Right ventricle myocardium inferior (tissue), 1 donor: ENCODE data around the gene ARHGAP10. TPM values are rescaled to one million over a fixed set of nuclear protein-coding genes. Genes with fewer than 3 reads are reported as not detected.

ENCODE experiments used
- ATAC-seq: fragments of 200-7000 bp; cut with Tn5 transposase; one replicate; pipeline ENCODE4 v1.9.1; 2020; ENCODE audit warnings: mild to moderate bottlenecking, moderate library complexity
- DNase-seq: peaks from one replicate; pipeline ENCODE4 v3.0.0; 2021; ENCODE audit errors: missing footprints
- intact Hi-C: fragments of 100-400 bp; cut with DNase I; formaldehyde crosslinking; loops from one replicate; pipeline ENCODE4 v1.11.0; 2022
- long read RNA-seq: library from polyadenylated mRNA; unstranded; transcript quantifications from one replicate; pipeline ENCODE4 v2.0.0, GENCODE V29; 2021
- total RNA-seq: library from RNA; stranded (reverse); fragmentation: NEBNext Ultra II Directional; extraction: Animal tissue kit (Norgen Biotek cat#: 25700); gene quantifications from one replicate; pipeline ENCODE4 v1.2.1, GENCODE V29; 2021
- donor health status: DM: no; HTN: yes; CAD: no; lungs with severe emphysema.

The ARHGAP10 gene
- 71.8 TPM for total RNA-seq
- long read RNA-seq, transcript ARHGAP10-201 (23 exons, 3,299 nt): major isoform, 20 of 48 reads
- long read RNA-seq, partial matches to known transcripts: 8 of 48 reads
- long read RNA-seq, other reads (novel, unspliced or antisense): 19 of 48 reads

- intact Hi-C loops: loop anchor here (2.0 to 5.0 kb wide), 5 partner anchors 21 to 135 kb away; no protein-coding TSS in a partner anchor
- DNase-seq: peak; percentile 91
- ATAC-seq: peak; percentile 82
Observed at GRCh38 chr4:147731580-147732517, at the start of gene ARHGAP10. Gene ARHGAP10, plus strand, starts transcription at chr4:147732088. Its CDS starts 214 bp downstream, at chr4:147732302.

GRCh38 chr4:147682755-147683154 lies 49.1 kb upstream of the ARHGAP10 start:
- DNase-seq (no peak), ATAC-seq (no peak)

DNA sequence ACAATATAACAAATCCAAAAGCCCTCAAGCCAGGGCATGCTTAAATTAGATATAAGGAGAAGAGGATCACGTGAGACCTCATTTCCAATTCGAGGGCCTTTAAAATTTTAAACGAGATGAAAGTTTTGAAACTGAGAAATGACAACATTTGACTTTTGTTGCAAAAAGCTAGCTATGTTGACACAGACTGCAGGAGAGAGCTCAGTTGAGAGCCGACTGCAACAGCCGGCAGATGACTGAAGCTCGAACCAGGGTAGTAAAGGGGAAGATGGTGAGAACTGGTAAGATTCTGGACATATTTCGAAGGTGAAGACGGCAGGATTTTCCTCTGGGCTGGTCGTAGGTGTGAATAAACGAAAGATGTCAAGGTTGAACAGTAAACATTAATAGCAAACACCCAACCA lies 48.7 kb upstream of the ARHGAP10 start:
- DNase-seq (no peak), ATAC-seq (peak; percentile 43)
- intact Hi-C loops: no loop called here

More at GRCh38 chr4:147682755-147683154, 49.1 kb upstream of the ARHGAP10 start:
- intact Hi-C loops: no loop called here

DNA sequence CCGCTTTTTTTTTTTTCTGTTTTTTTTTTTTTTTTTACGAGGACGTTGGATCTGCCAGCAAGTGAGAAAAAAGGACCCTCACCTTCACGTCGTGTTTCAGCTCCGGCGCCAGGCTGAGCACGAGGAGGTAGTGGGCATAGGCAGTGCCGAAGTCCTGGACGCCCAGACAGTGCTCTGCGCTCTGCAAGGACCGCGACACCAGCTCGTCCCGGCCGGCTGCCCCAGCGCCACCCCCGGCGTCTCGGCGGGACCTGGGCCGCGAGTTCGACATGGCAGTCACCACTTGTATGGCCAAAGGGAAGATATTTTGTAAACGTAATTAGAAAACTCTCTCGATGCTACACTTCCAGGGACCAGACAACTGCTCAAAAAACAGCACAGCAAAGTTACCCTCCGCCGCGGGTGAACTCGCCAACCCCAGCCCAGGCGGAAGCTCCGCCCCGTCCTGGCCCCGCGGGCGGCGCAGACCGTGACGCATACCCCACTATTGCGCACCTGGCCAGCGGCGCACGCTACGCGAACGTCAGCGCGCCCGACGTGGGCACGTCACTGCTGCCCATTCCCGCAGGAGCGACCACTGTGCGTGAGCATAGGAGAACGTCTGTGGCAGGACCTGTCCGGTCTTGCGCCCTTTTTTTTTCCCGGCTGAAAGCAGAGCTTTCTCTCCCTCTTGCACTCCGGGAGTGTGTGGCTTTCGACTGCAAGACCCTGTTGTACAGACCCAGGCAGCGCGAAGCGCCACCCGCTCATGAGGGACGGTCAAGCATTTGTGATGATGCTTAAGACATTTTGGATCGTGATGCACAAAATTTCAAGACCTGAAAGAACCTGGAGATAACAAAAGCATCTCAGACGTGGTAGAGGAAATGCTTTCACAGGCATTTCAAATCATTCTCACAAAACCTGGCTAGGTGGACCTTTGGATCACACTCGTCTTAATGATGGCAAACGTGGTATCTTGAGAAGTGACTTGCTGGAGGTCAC lies 47.9 kb upstream of the ARHGAP10 start, which contains the start of gene PRMT9:
PRMT9 (minus strand) TSS at position 447 of the 984 bp plus-strand sequence; CDS start at position 271, 176 bp downstream.
- DNase-seq (peak; percentile 96), ATAC-seq (peak; percentile 99)
- intact Hi-C loops: no loop called here

DNA sequence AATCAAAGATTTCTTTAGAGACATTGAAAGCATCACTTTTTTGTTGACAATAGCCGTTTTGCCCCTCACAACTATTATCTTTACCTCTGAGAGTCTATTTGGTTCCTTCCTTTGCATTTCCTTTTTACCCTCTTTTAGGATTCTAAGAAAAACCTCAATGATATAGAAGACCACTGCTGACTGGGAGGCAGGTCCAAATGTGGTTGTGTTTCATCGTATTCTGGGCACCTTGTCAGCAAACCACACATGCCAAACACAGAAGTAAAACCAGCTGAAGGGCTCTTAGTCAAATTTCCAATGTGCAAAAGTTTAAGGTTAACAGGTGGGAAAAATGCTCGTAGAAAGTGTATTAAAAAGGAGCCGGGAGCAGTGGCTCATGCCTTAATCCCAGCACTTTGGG lies 42.8 kb upstream of the ARHGAP10 start:
- intact Hi-C loops: no loop called here
- DNase-seq (no peak), ATAC-seq (no peak)

- intact Hi-C loops: no loop called here
- DNase-seq (no peak), ATAC-seq (no peak)
Observed at GRCh38 chr4:147691820-147692219, 40.1 kb upstream of the ARHGAP10 start.

- intact Hi-C loops: no loop called here
- DNase-seq: no peak
- ATAC-seq: no peak
Observed at GRCh38 chr4:147693218-147693617, 38.7 kb upstream of the ARHGAP10 start.

DNA sequence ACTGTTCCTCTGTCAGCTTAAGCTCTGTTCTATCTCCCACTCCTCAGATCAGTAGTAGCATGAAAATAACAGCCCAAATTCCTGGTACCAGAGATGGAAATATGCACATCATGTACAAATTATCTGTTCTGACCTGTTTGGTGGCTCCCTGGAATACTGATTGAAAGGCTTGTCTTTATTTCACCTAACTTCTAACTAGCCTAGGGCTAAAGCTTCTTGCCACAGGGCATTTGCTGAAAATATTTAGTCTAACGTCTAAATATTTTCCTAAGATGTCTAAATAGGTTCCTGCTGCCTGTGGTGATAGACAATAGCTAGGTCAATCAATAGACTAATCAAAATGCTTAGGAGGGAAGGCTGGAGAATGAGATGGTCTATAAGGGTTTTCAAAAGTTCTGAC lies 35.0 kb upstream of the ARHGAP10 start:
- no peak for ATAC-seq
- intact Hi-C loops: no loop called here

GRCh38 chr4:147704846-147705245 lies 27.0 kb upstream of the ARHGAP10 start:
- ATAC-seq: no peak
- no peak for DNase-seq
- intact Hi-C loops: no loop called here

More for the DNA sequence above, 35.0 kb upstream of the ARHGAP10 start:
- no peak for DNase-seq

DNA sequence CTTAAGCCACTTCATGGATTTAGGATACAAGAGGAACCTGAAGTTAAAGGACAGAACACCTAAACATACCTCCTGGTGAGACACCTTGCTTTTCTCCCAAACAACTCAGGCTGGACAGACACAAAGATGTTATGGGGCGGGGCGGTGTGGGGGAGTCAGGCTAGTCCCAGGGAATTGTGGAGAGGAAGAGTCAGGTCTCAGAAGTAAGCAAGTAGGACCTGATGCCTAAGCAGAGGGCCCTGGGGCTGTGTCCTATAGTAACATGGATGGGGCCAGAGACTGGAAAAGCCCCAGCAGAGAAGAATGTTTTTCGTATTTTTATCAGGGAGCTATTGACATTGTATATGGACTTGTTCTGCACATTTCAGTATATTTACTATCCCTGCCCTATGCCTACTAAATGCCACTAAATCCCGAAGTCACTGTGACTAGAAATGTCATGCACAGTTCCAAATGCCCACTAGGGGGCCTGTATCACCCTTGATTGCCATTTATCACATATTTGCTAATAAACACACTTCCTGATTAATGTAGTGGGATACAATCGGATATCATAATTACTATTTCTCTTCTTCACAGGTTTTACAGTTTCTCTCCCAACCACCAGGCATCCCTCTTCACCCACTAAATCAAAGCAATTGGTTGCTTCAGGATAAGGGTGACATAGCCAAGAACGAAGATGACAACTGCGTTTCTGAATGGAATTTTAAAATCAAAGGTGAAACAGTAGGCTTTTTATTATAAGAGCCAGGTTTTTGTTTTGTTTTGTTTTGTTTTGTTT lies 23.8 kb upstream of the ARHGAP10 start:
- ATAC-seq (peak; percentile 78), DNase-seq (no peak)
- intact Hi-C loops: loop anchor here (1.0 kb wide), 1 partner anchor 158 kb away; no protein-coding TSS in a partner anchor

GRCh38 chr4:147709999-147710398 lies 21.9 kb upstream of the ARHGAP10 start:
- DNase-seq (no peak), ATAC-seq (no peak)
- intact Hi-C loops: no loop called here

DNA sequence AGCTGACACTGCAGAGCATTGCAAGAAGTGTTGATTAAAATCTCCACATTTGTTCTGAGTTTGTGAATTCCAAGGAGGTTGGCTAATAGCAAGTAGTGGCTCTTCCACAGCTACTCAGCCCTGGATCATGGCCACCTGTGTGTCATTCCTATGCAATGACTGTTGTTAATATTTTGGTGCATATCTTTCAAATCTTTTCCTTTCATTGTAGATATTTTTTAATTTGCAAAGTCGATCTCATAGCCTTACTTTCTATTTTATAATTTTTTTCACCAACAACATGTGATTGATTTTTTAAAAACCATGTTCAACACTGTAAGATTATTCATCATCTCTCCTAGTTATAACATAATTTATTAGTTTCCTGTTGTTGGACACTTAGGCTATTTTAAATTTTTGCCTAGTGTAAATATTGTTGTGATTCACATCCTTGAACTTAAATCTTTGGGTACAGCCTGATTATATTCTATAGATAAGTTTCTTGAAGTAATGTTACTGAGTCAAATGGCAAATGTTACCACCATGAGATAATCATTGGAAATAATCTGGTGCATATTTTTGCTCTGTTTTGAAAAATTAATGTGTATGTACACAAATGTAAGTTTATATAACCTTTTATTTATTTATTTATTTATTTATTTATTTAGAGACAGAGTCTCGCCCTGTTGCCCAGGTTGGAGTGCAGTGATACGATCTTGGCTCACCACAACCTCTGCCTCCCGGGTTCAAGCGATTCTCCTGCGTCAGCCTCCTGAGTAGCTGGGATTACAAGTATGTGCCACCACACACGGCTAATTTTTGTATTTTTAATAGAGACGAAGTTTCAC lies 17.1 kb upstream of the ARHGAP10 start:
- intact Hi-C loops: no loop called here
- no peak for DNase-seq
- peak; percentile 62 for ATAC-seq

GRCh38 chr4:147717878-147718277 lies 14.0 kb upstream of the ARHGAP10 start:
- DNase-seq: no peak
- intact Hi-C loops: no loop called here
- ATAC-seq: no peak

- ATAC-seq: no peak
- DNase-seq: no peak
- intact Hi-C loops: no loop called here
Observed at GRCh38 chr4:147723326-147723725, 8.6 kb upstream of the ARHGAP10 start.

GRCh38 chr4:147724468-147725201 lies 7.3 kb upstream of the ARHGAP10 start:
- DNase-seq (no peak), ATAC-seq (no peak)
- intact Hi-C loops: no loop called here

- ATAC-seq (no peak), DNase-seq (no peak)
- intact Hi-C loops: no loop called here
Observed at GRCh38 chr4:147725673-147726072, 6.2 kb upstream of the ARHGAP10 start.
